SK-N-SH (cell line): ENCODE data around the gene SPANXA1. TPM values are rescaled to one million over a fixed set of nuclear protein-coding genes. Genes with fewer than 3 reads are reported as not detected.
"Not testable (repeated sequence)": the region's sequence is repeated elsewhere in the genome, so short reads cannot be mapped to it uniquely, and the experiment has no call there.

Experiments used
- CTCF ChIA-PET: fragments of 300-600, 350-600 bp; formaldehyde crosslinking; extraction: SDS; loops from one replicate; lab custom pipeline; 2021; lab: Yijun Ruan, JAX
- POLR2A ChIA-PET: fragments of 350-600 bp; sonication (Branson Sonifier 250); formaldehyde crosslinking; extraction: SDS; loops from one replicate; lab custom pipeline; 2020; ENCODE audit warnings: antibody characterized with exemption, inconsistent platforms; lab: Yijun Ruan, JAX
- DNase-seq: peaks from one replicate; pipeline ENCODE4 v3.0.0; 2012
- H2AFZ ChIP-seq: fragments of 200-600 bp; sonication (generic); 2 replicates; pipeline ENCODE4 v1.8.1; 2016; ENCODE audit warnings: antibody characterized with exemption, mild to moderate bottlenecking, low read depth
- H3F3A ChIP-seq: fragments of 200-600 bp; sonication (generic); replicated peaks from 2 replicates; pipeline ENCODE3; 2016; ENCODE audit warnings: antibody characterized with exemption, mild to moderate bottlenecking; ENCODE audit not compliant: insufficient read depth
- H3K27ac ChIP-seq, 2 experiments: fragments of 200-500 bp in 1 of 2; fragments of 200-600 bp in 1 of 2; sonication (Bioruptor generic) in 1 of 2; sonication (generic), shearing (Covaris generic) in 1 of 2; 2 replicates each; pipeline versions ENCODE4 v1.5.1 to v1.6.1; 2014 to 2016; ENCODE audit warnings: low read depth in 2 of 2, inconsistent platforms in 1 of 2, low read length in 1 of 2, mild to moderate bottlenecking in 1 of 2, mixed read lengths in 1 of 2
- H3K27me3 ChIP-seq: fragments of 200-600 bp; sonication (generic), shearing (Covaris generic); 2 replicates; pipeline ENCODE4 v1.6.1; 2016; ENCODE audit warnings: mixed run types; ENCODE audit not compliant: insufficient read depth
- H3K36me3 ChIP-seq, 2 experiments: fragments of 200-500 bp in 1 of 2; fragments of 200-600 bp in 1 of 2; sonication (Bioruptor generic) in 1 of 2; sonication (generic) in 1 of 2; replicated peaks in 1 of 2; 2 replicates each; pipeline versions ENCODE3 to v1.5.1; 2014 to 2016; ENCODE audit warnings: low read length in 1 of 2, mild to moderate bottlenecking in 1 of 2; ENCODE audit not compliant: insufficient read depth in 2 of 2, control insufficient read depth in 1 of 2
- H3K4me1 ChIP-seq, 2 experiments: fragments of 200-500 bp in 1 of 2; fragments of 200-600 bp in 1 of 2; sonication (Bioruptor generic) in 1 of 2; sonication (generic), shearing (Covaris generic) in 1 of 2; 2 replicates each; pipeline versions ENCODE4 v1.5.1 to v1.6.1; 2014 to 2016; ENCODE audit warnings: low read depth in 1 of 2, low read length in 1 of 2, mixed run types in 1 of 2; ENCODE audit not compliant: insufficient read depth in 2 of 2, control insufficient read depth in 1 of 2
- H3K4me2 ChIP-seq: fragments of 200-600 bp; sonication (generic), shearing (Covaris generic); 2 replicates; pipeline ENCODE4 v1.6.1; 2017; ENCODE audit warnings: mixed run types
- H3K4me3 ChIP-seq, 2 experiments: fragments of 200-500 bp in 1 of 2; fragments of 200-600 bp in 1 of 2; sonication (Bioruptor generic) in 1 of 2; sonication (generic), shearing (Covaris generic) in 1 of 2; 2 replicates each; pipeline versions ENCODE4 v1.5.1 to v1.8.1; 2014 to 2016; ENCODE audit warnings: low read depth in 2 of 2, inconsistent platforms in 1 of 2, low read length in 1 of 2, mild to moderate bottlenecking in 1 of 2, mixed read lengths in 1 of 2, moderate library complexity in 1 of 2
- H3K79me2 ChIP-seq: fragments of 200-600 bp; sonication (generic); 2 replicates; pipeline ENCODE4 v1.8.1; 2017; ENCODE audit warnings: mild to moderate bottlenecking; ENCODE audit not compliant: insufficient read depth
- H3K9ac ChIP-seq: fragments of 200-600 bp; sonication (generic); 2 replicates; pipeline ENCODE4 v1.6.1; 2017; ENCODE audit warnings: mixed run types
- H3K9me2 ChIP-seq: fragments of 200-600 bp; sonication (generic); 2 replicates; pipeline ENCODE4 v1.6.1; 2017; ENCODE audit warnings: mixed run types
- H3K9me3 ChIP-seq: fragments of 200-600 bp; sonication (generic); 2 replicates; pipeline ENCODE4 v1.6.1; 2017; ENCODE audit warnings: mixed run types, mild to moderate bottlenecking, moderate library complexity
- H4K20me1 ChIP-seq: fragments of 200-600 bp; sonication (generic); 2 replicates; pipeline ENCODE4 v1.6.1; 2017; ENCODE audit warnings: mild to moderate bottlenecking, mixed run types; ENCODE audit not compliant: insufficient read depth
- CHD2 ChIP-seq: fragments of 150-350 bp; IDR thresholded peaks from 2 replicates; pipeline ENCODE4 v1.6.1; 2018; ENCODE audit warnings: low read length; ENCODE audit not compliant: partially characterized antibody
- ELF1 ChIP-seq: IDR thresholded peaks from 2 replicates; pipeline ENCODE4 v1.4.0; 2012
- FOXJ3 ChIP-seq: sonication (generic); formaldehyde crosslinking; IDR thresholded peaks from 2 replicates; pipeline ENCODE4 v1.5.1; 2020; ENCODE audit warnings: mild to moderate bottlenecking, missing genetic modification reagents
- FOXM1 ChIP-seq: IDR thresholded peaks from 2 replicates; pipeline ENCODE4 v1.4.0; 2012; ENCODE audit warnings: low read depth, mild to moderate bottlenecking
- GABPA ChIP-seq: IDR thresholded peaks from 2 replicates; pipeline ENCODE4 v1.4.0; 2012; ENCODE audit warnings: low read depth, mild to moderate bottlenecking
- GATA2 ChIP-seq: sonication (generic); formaldehyde crosslinking; IDR thresholded peaks from 2 replicates; pipeline ENCODE4 v1.5.0; 2020; ENCODE audit warnings: mild to moderate bottlenecking, missing genetic modification reagents
- IRF3 ChIP-seq: fragments of 150-350 bp; IDR thresholded peaks from 2 replicates; pipeline ENCODE4 v1.6.1; 2016; ENCODE audit warnings: mild to moderate bottlenecking, low read depth, low read length
- JUND ChIP-seq: IDR thresholded peaks from 2 replicates; pipeline ENCODE4 v1.4.0; 2012
- MEF2A ChIP-seq: IDR thresholded peaks from 2 replicates; pipeline ENCODE4 v1.4.0; 2012; ENCODE audit warnings: low read depth, borderline replicate concordance
- MXI1 ChIP-seq: IDR thresholded peaks from 2 replicates; pipeline ENCODE4 v1.6.1; 2012; ENCODE audit warnings: mild to moderate bottlenecking, low read depth, low read length, improper control_type of control experiment
- NFIC ChIP-seq: IDR thresholded peaks from 2 replicates; pipeline ENCODE4 v1.4.0; 2012; ENCODE audit warnings: borderline replicate concordance
- POLR2AphosphoS5 ChIP-seq: IDR thresholded peaks from 2 replicates; pipeline ENCODE4 v1.6.1; 2012; ENCODE audit warnings: low read depth, low read length
- RAD21 ChIP-seq: IDR thresholded peaks from 2 replicates; pipeline ENCODE4 v1.6.1; 2012; ENCODE audit warnings: mild to moderate bottlenecking, low read length
- RXRA ChIP-seq: IDR thresholded peaks from 2 replicates; pipeline ENCODE4 v1.4.0; 2012; ENCODE audit warnings: low read depth, mild to moderate bottlenecking, borderline replicate concordance
- SMC3 ChIP-seq: IDR thresholded peaks from 2 replicates; pipeline ENCODE4 v1.6.1; 2012; ENCODE audit warnings: low read depth, low read length, improper control_type of control experiment
- TCF12 ChIP-seq: IDR thresholded peaks from 2 replicates; pipeline ENCODE4 v1.4.0; 2012
- TEAD4 ChIP-seq: IDR thresholded peaks from 2 replicates; pipeline ENCODE4 v1.4.0; 2012; ENCODE audit warnings: mild to moderate bottlenecking, borderline replicate concordance; ENCODE audit not compliant: insufficient read depth
- WGBS: methylation state at CpG from one replicate; pipeline ENCODE4 v1.1.6; 2017; ENCODE audit warnings: low lambda C conversion rate; 5-methylcytosine and 5-hydroxymethylcytosine counted together
- polyA plus RNA-seq, 3 experiments: library from polyadenylated mRNA; depleted of rRNA; stranded (reverse); fragments of >200 nt; gene quantifications; 2 replicates each; pipeline ENCODE4 v1.2.3, GENCODE V29; 2012
- TF ChIP-seq, protein P1 (sequence below): IDR thresholded peaks from 2 replicates; pipeline ENCODE4 v1.4.0; 2012; ENCODE audit warnings: low read depth, borderline replicate concordance
- TF ChIP-seq, protein P2 (sequence below): IDR thresholded peaks from 2 replicates; pipeline ENCODE4 v1.4.0; 2012; ENCODE audit warnings: low read depth
- TF ChIP-seq, protein P3 (sequence below): fragments of 150-350 bp; IDR thresholded peaks from 2 replicates; pipeline ENCODE4 v1.6.1; 2017; ENCODE audit warnings: antibody characterized with exemption, low read length, low read depth, borderline replicate concordance
- TF ChIP-seq, protein P4 (sequence below): IDR thresholded peaks from 2 replicates; pipeline ENCODE4; 2012

SPANXA1 gene
- polyA plus RNA-seq, 1 of the 3 experiments (the other 2 are of a cell fraction) = 1.8 TPM

DNA sequence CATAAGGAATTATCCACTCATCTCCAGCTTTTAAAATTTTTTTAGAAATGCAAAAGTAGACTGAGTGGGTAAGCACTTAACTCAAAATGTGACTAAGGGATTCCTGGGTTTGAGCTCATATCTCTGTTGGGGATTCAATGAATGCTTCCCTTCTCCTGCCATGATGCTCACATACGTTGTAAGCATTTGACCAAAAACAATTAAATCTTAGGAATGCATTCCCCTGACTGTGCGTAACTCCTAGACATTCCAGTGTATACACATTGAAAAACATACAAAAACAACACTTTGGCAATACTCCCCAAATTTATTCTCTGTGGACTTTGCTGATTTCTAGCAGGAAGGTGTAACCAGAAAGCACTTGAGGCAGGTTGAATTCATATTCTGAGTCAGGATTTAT is 34.8 kb upstream of the SPANXA1 start:
- POLR2A ChIA-PET = no interaction called here
- H2AFZ ChIP-seq = no peak overlapping the region
- no peak overlapping the region for H3K4me3 ChIP-seq
- no peaks in the 10 kb centered on the region for H3K9me2 ChIP-seq
- 3% methylated on average over 2 of the region's 2 CpGs for WGBS
- TF ChIP-seq, protein P1, sequence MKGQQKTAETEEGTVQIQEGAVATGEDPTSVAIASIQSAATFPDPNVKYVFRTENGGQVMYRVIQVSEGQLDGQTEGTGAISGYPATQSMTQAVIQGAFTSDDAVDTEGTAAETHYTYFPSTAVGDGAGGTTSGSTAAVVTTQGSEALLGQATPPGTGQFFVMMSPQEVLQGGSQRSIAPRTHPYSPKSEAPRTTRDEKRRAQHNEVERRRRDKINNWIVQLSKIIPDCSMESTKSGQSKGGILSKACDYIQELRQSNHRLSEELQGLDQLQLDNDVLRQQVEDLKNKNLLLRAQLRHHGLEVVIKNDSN = no peak
- TF ChIP-seq, protein P2, sequence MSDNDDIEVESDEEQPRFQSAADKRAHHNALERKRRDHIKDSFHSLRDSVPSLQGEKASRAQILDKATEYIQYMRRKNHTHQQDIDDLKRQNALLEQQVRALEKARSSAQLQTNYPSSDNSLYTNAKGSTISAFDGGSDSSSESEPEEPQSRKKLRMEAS = no peak
- TF ChIP-seq FOXM1 (no peak), JUND (no peak), TEAD4 (no peak), FOXJ3 (CRISPR knock-in tag) (no peak)
- TF ChIP-seq, protein P3, sequence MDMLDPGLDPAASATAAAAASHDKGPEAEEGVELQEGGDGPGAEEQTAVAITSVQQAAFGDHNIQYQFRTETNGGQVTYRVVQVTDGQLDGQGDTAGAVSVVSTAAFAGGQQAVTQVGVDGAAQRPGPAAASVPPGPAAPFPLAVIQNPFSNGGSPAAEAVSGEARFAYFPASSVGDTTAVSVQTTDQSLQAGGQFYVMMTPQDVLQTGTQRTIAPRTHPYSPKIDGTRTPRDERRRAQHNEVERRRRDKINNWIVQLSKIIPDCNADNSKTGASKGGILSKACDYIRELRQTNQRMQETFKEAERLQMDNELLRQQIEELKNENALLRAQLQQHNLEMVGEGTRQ = no peak
- TF ChIP-seq, all 33 proteins: peak for 0
- H3K4me2 ChIP-seq = no peak overlapping the region
- CTCF ChIA-PET = no interaction called here
- H4K20me1 ChIP-seq = no peaks in the 10 kb centered on the region
- H3K27ac ChIP-seq = no peak overlapping the region
- H3K4me1 ChIP-seq = no peaks in the 10 kb centered on the region
- no peak overlapping the region for H3K9ac ChIP-seq
- H3K36me3 ChIP-seq = no peaks in the 10 kb centered on the region
- H3F3A ChIP-seq = no peaks in the 10 kb centered on the region
- DNase-seq = no peak
- peaks cover 5% of the 10 kb centered on the region; the same call in 1 of the 2 replicates for H3K27me3 ChIP-seq
- no peaks in the 10 kb centered on the region for H3K9me3 ChIP-seq
- H3K79me2 ChIP-seq = no peaks in the 10 kb centered on the region

GRCh38 chrX:141609111-141609510 is 24.6 kb upstream of the SPANXA1 start:
- H3K9me2 ChIP-seq = no peaks in the 10 kb centered on the region
- DNase-seq = no peak
- CTCF ChIA-PET = no interaction called here
- POLR2A ChIA-PET = no interaction called here
- H3K36me3 ChIP-seq = no peaks in the 10 kb centered on the region
- 15% methylated on average over 1 of the region's 1 CpG for WGBS
- no peak for TF ChIP-seq SMC3
- no peak for TF ChIP-seq FOXJ3 (CRISPR knock-in tag)
- no peak for TF ChIP-seq POLR2AphosphoS5
- TF ChIP-seq GATA2 (CRISPR knock-in tag) = no peak
- TF ChIP-seq MEF2A = no peak
- TF ChIP-seq, protein P1 = no peak
- TF ChIP-seq, protein P4, sequence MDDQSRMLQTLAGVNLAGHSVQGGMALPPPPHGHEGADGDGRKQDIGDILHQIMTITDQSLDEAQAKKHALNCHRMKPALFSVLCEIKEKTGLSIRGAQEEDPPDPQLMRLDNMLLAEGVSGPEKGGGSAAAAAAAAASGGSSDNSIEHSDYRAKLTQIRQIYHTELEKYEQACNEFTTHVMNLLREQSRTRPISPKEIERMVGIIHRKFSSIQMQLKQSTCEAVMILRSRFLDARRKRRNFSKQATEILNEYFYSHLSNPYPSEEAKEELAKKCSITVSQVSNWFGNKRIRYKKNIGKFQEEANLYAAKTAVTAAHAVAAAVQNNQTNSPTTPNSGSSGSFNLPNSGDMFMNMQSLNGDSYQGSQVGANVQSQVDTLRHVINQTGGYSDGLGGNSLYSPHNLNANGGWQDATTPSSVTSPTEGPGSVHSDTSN = no peak
- TF ChIP-seq TCF12 = no peak
- TF ChIP-seq GABPA = no peak
- TF ChIP-seq ELF1 = no peak
- no peak for TF ChIP-seq MXI1
- no peak for TF ChIP-seq RXRA
- TF ChIP-seq RAD21 = no peak
- TF ChIP-seq CHD2 = no peak
- TF ChIP-seq NFIC = no peak
- no peak for TF ChIP-seq IRF3
- no peaks in the 10 kb centered on the region for H3K4me1 ChIP-seq
- H3K27me3 ChIP-seq = no peaks in the 10 kb centered on the region
- H4K20me1 ChIP-seq = no peaks in the 10 kb centered on the region
- H3K79me2 ChIP-seq = no peaks in the 10 kb centered on the region
- H3K4me2 ChIP-seq = no peak overlapping the region
- H3F3A ChIP-seq = no peaks in the 10 kb centered on the region
- H3K27ac ChIP-seq = no peak overlapping the region
- H3K9ac ChIP-seq = no peak overlapping the region
- no peak overlapping the region for H2AFZ ChIP-seq
- H3K4me3 ChIP-seq = no peak overlapping the region
- no peaks in the 10 kb centered on the region for H3K9me3 ChIP-seq

- H4K20me1 ChIP-seq, H3K79me2 ChIP-seq, H3K4me1 ChIP-seq, H3F3A ChIP-seq, H2AFZ ChIP-seq, CTCF ChIA-PET, H3K9me3 ChIP-seq, H3K4me2 ChIP-seq, H3K9me2 ChIP-seq, POLR2A ChIA-PET, H3K4me3 ChIP-seq, H3K9ac ChIP-seq, H3K27me3 ChIP-seq, DNase-seq, H3K36me3 ChIP-seq, H3K27ac ChIP-seq: not testable (repeated sequence)
- no CpG with 5 or more reads among the region's 10 CpGs for WGBS
These were observed 4.9 kb upstream of the SPANXA1 start, which contains the start of gene SPANXA2 for GRCh38 chrX:141589408-141589807. Gene SPANXA2, plus strand, starts transcription at chrX:141589708. Its CDS starts 60 bp downstream, at chrX:141589768.
